AG09319 (cell line): ENCODE results near the gene SPAG8.

Experiments used
- DNase-seq: peaks from one replicate; pipeline ENCODE4 v3.0.0-alpha.2; 2010; ENCODE audit warnings: low read depth; ENCODE audit errors: extremely low read depth
- CTCF ChIP-seq: IDR thresholded peaks from 2 replicates; pipeline ENCODE4 v1.5.1; 2011; ENCODE audit warnings: low read depth, mild to moderate bottlenecking, inconsistent platforms, low read length, moderate library complexity

Gene SPAG8

GRCh38 chr9:35801328-35802128, 10.5 kb downstream of the SPAG8 start:
- no peak for DNase-seq
- no peak for TF ChIP-seq CTCF

- no peak for DNase-seq
- TF ChIP-seq CTCF, result no peak
These were observed 11.5 kb downstream of the SPAG8 start for GRCh38 chr9:35800530-35800929.

GRCh38 chr9:35798658-35799374, 13.2 kb downstream of the SPAG8 start:
- TF ChIP-seq CTCF, result no peak
- no peak for DNase-seq

- no peak for TF ChIP-seq CTCF
- DNase-seq, result no peak
These were observed 14.6 kb downstream of the SPAG8 start for GRCh38 chr9:35797311-35798109.

GRCh38 chr9:35795695-35796094, 16.4 kb downstream of the SPAG8 start:
- no peak for TF ChIP-seq CTCF
- no peak for DNase-seq

GRCh38 chr9:35793461-35793860, 18.6 kb downstream of the SPAG8 start:
- no peak for TF ChIP-seq CTCF
- no peak for DNase-seq

GRCh38 chr9:35792826-35793225, 19.2 kb downstream of the SPAG8 start:
- TF ChIP-seq CTCF, result no peak
- DNase-seq, result no peak
